Measurements from ENCODE around the gene SYCP2.

Gene SYCP2

DNA sequence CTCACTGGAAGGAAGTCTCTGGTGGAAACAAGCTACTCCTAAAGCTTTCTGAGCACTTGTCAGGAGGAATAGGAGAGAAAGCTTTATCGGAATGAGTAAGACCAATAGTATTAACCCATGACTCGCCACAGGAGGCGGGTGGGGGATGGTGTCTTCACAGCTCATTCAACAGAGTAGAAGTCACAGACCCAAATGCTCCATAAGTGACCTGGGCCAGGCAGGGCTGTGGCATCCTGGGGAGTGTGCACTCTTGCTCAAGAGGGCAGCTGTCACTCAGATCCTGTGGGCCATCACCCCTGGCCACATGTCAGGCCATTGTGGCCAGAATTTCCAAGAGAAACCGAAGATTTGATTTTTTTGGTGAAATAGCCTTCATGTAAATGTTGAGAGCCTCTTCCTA lies 116.0 kb downstream of the SYCP2 start:
- POLR2A ChIA-PET = no interaction called here
- CTCF ChIA-PET = no interaction called here
- TF ChIP-seq, protein P1, sequence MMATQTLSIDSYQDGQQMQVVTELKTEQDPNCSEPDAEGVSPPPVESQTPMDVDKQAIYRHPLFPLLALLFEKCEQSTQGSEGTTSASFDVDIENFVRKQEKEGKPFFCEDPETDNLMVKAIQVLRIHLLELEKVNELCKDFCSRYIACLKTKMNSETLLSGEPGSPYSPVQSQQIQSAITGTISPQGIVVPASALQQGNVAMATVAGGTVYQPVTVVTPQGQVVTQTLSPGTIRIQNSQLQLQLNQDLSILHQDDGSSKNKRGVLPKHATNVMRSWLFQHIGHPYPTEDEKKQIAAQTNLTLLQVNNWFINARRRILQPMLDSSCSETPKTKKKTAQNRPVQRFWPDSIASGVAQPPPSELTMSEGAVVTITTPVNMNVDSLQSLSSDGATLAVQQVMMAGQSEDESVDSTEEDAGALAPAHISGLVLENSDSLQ (IDR thresholded peaks at IDR 0.05) = no peak
- TF ChIP-seq FOXM1 (IDR thresholded peaks at IDR 0.05; ENCODE audit: borderline replicate concordance) = no peak
- no peak for TF ChIP-seq LEF1 (IDR thresholded peaks at IDR 0.05; ENCODE audit: borderline replicate concordance)
- no peak for TF ChIP-seq HDGF (IDR thresholded peaks at IDR 0.05; ENCODE audit: borderline replicate concordance)
- no peak for TF ChIP-seq ARNT (IDR thresholded peaks at IDR 0.05)
- no peak for TF ChIP-seq L3MBTL2 (conservative IDR thresholded peaks at IDR 0.05)
- no peak for TF ChIP-seq BHLHE40 (IDR thresholded peaks at IDR 0.05; ENCODE audit: borderline replicate concordance)
- no peak for TF ChIP-seq SUZ12 (IDR thresholded peaks at IDR 0.05)
- TF ChIP-seq ELF4 (IDR thresholded peaks at IDR 0.05) = no peak
- no peak for TF ChIP-seq SP1 (IDR thresholded peaks at IDR 0.05)
- no peak for TF ChIP-seq CTBP1 (IDR thresholded peaks at IDR 0.05; ENCODE audit: borderline replicate concordance)
- DNase-seq (ENCODE audit: extremely low spot score) = no peak

- no peak for DNase-seq (ENCODE audit: extremely low spot score)
- CTCF ChIA-PET = no interaction called here
- no peak for TF ChIP-seq FOXK2 (IDR thresholded peaks at IDR 0.05)
- TF ChIP-seq L3MBTL2 (conservative IDR thresholded peaks at IDR 0.05) = no peak
- no peak for TF ChIP-seq CTBP1 (IDR thresholded peaks at IDR 0.05; ENCODE audit: borderline replicate concordance)
- TF ChIP-seq FOXM1 (IDR thresholded peaks at IDR 0.05; ENCODE audit: borderline replicate concordance) = no peak
- no peak for TF ChIP-seq HDGF (IDR thresholded peaks at IDR 0.05; ENCODE audit: borderline replicate concordance)
- TF ChIP-seq ARNT (IDR thresholded peaks at IDR 0.05) = no peak
- no peak for TF ChIP-seq SP1 (IDR thresholded peaks at IDR 0.05)
- no peak for TF ChIP-seq ELF4 (IDR thresholded peaks at IDR 0.05)
- TF ChIP-seq, protein P1 (IDR thresholded peaks at IDR 0.05) = no peak
- TF ChIP-seq BHLHE40 (IDR thresholded peaks at IDR 0.05; ENCODE audit: borderline replicate concordance) = no peak
- POLR2A ChIA-PET = no interaction called here
Observed at GRCh38 chr20:59816146-59816738, 117.2 kb downstream of the SYCP2 start.

GRCh38 chr20:59814840-59815340 lies 118.5 kb downstream of the SYCP2 start:
- CTCF ChIA-PET = interaction anchor here (0.6 kb wide), 1 partner anchor 50 kb away, joined by 4 read pairs; no protein-coding TSS in a partner anchor
- DNase-seq (ENCODE audit: extremely low spot score) = no peak
- TF ChIP-seq ARNT (IDR thresholded peaks at IDR 0.05) = no peak
- POLR2A ChIA-PET = no interaction called here

DNA sequence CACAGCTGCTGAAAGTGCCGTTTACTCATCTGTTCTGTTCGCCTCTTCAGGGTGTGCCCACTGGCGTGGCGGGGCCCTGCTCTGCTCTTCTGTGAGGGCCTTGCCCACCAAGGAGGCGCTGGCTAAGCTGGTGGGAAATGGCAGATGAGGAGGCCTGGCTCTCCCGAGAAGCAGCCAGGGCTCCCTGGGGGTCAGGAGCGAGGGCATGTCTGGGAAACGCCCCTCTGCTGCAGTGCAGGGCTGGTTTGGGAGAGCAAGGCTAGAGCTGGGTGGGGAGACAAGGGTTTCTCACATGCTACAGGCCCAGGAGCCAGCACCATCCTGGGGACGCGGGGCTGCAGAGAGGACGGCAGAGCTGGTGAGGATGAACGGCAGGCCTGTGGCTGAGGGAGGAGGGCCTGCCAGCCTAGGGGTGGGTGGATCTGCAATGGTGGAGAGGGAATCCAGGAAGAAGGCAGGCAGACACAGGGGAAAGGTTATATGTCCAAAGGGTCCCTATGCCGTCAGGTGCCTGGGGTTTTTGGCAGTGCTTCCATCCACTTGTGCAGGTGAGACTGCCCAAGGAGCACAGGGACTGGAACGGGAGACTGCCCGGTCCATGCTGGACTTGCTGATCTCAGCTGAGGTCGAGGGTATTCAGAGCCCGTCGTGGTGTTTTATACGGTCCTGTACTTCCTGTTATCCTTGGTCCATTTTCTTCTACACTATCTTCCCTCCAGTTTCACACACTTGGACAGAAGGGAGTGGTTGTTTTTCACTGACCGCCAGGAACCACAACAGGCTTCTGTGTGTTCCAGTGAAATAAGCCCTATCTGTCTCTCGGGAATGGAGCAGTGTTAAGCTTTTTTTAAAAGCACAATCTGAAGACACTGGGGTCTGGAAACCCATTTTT lies 119.2 kb downstream of the SYCP2 start:
- no peak for DNase-seq (ENCODE audit: extremely low spot score)
- ChIA-PET POLR2A (no interaction called here), CTCF (no interaction called here)
- TF ChIP-seq TARDBP (IDR thresholded peaks at IDR 0.05) (no peak), FOXK2 (IDR thresholded peaks at IDR 0.05) (no peak), ELF4 (IDR thresholded peaks at IDR 0.05) (no peak), L3MBTL2 (conservative IDR thresholded peaks at IDR 0.05) (no peak), CTBP1 (IDR thresholded peaks at IDR 0.05; ENCODE audit: borderline replicate concordance) (no peak), ARNT (IDR thresholded peaks at IDR 0.05) (no peak), SP1 (IDR thresholded peaks at IDR 0.05) (no peak), HDGF (IDR thresholded peaks at IDR 0.05; ENCODE audit: borderline replicate concordance) (no peak), FOXM1 (IDR thresholded peaks at IDR 0.05; ENCODE audit: borderline replicate concordance) (no peak), LEF1 (IDR thresholded peaks at IDR 0.05; ENCODE audit: borderline replicate concordance) (no peak), NFRKB (IDR thresholded peaks at IDR 0.05) (no peak), FOXA1 (IDR thresholded peaks at IDR 0.05) (no peak)

Data from HEK293T (cell line).